Stimulated activated naive CD4-positive, alpha-beta T cell treated with Interleukin-2 at 50 U/mL for 16 hours (primary cell): Measurements from ENCODE around the gene RIMS4.

Experiments
- DNase-seq: peaks from one replicate; lab custom pipeline; 2025; lab: John Stamatoyannopoulos, UW

RIMS4 gene

GRCh38 chr20:44739942-44740341 lies 70.4 kb downstream of the RIMS4 start:
- no peak for DNase-seq

- DNase-seq = peak; percentile 19
Observed at GRCh38 chr20:44738813-44739477, 71.4 kb downstream of the RIMS4 start.

GRCh38 chr20:44737116-44737515 lies 73.2 kb downstream of the RIMS4 start:
- DNase-seq = no peak

GRCh38 chr20:44736170-44737021 lies 74.0 kb downstream of the RIMS4 start:
- no peak for DNase-seq

- DNase-seq = no peak
Observed at GRCh38 chr20:44735816-44736169, 74.6 kb downstream of the RIMS4 start.

GRCh38 chr20:44734938-44735337 lies 75.4 kb downstream of the RIMS4 start:
- no peak for DNase-seq

- peak; percentile 37 for DNase-seq
Observed at GRCh38 chr20:44733341-44734069, 76.8 kb downstream of the RIMS4 start.

- no peak for DNase-seq
Observed at GRCh38 chr20:44732327-44732726, 78.0 kb downstream of the RIMS4 start.

- DNase-seq = no peak
Observed at GRCh38 chr20:44731657-44732056, 78.7 kb downstream of the RIMS4 start.

GRCh38 chr20:44730441-44730840 lies 79.9 kb downstream of the RIMS4 start:
- no peak for DNase-seq

GRCh38 chr20:44728801-44729443 lies 81.4 kb downstream of the RIMS4 start:
- no peak for DNase-seq

- no peak for DNase-seq
Observed at GRCh38 chr20:44727651-44728050, 82.7 kb downstream of the RIMS4 start.

- DNase-seq = no peak
Observed at GRCh38 chr20:44727039-44727438, 83.3 kb downstream of the RIMS4 start.

GRCh38 chr20:44725837-44726236 lies 84.5 kb downstream of the RIMS4 start:
- no peak for DNase-seq

GRCh38 chr20:44724423-44725091 lies 85.8 kb downstream of the RIMS4 start:
- no peak for DNase-seq

- no peak for DNase-seq
Observed at GRCh38 chr20:44723798-44724362, 86.5 kb downstream of the RIMS4 start.

- DNase-seq = no peak
Observed at GRCh38 chr20:44723391-44723790, 87.0 kb downstream of the RIMS4 start.

GRCh38 chr20:44722990-44723389 lies 87.4 kb downstream of the RIMS4 start:
- DNase-seq = no peak

- no peak for DNase-seq
Observed at GRCh38 chr20:44721785-44722054, 88.6 kb downstream of the RIMS4 start.

- no peak for DNase-seq
Observed at GRCh38 chr20:44720997-44721784, 89.2 kb downstream of the RIMS4 start.

- DNase-seq = no peak
Observed at GRCh38 chr20:44720621-44720996, 89.7 kb downstream of the RIMS4 start.
